Activated CD4-positive, alpha-beta T cell treated with anti-CD3 and anti-CD28 coated beads for 36 hours (primary cell): ENCODE data around the gene WASHC1. TPM values are rescaled to one million over a fixed set of nuclear protein-coding genes. Genes with fewer than 3 reads are reported as not detected.
A peak's percentile ranks its signal among the peaks of the same experiment; 100 is the strongest.
"Not testable (repeated sequence)": the region's sequence is repeated elsewhere in the genome, so short reads cannot be mapped to it uniquely, and the experiment has no call there.

Source experiments
- ATAC-seq: fragments of 200-7000 bp; cut with Tn5 transposase; one replicate; pipeline ENCODE4 v1.10.0; 2021; ENCODE audit warnings: mild to moderate bottlenecking, moderate library complexity
- CTCF ChIA-PET: fragments of 350-600 bp; sonication (Branson Sonifier 250); formaldehyde crosslinking; loops from one replicate; lab custom pipeline; 2021; ENCODE audit warnings: antibody characterized with exemption; lab: Charles Lee
- POLR2A ChIA-PET: fragments of 350-600 bp; sonication (Branson Sonifier 250); formaldehyde crosslinking; loops from one replicate; lab custom pipeline; 2021; ENCODE audit warnings: antibody characterized with exemption, inconsistent platforms; lab: Charles Lee
- DNase-seq: peaks from one replicate; pipeline ENCODE4 v3.0.0-alpha.2; 2020
- H3K27ac Mint-ChIP-seq: one replicate; pipeline ENCODE4 v1.8.0; 2021; ENCODE audit warnings: mixed read lengths
- H3K27me3 Mint-ChIP-seq: one replicate; pipeline ENCODE4 v1.8.0; 2021; ENCODE audit warnings: mixed read lengths
- H3K36me3 Mint-ChIP-seq: one replicate; pipeline ENCODE4 v1.8.0; 2021; ENCODE audit warnings: low read depth, mixed read lengths
- H3K4me1 Mint-ChIP-seq: one replicate; pipeline ENCODE4 v1.8.0; 2021; ENCODE audit warnings: mixed read lengths
- H3K4me3 Mint-ChIP-seq: one replicate; pipeline ENCODE4 v1.8.0; 2021; ENCODE audit warnings: mild to moderate bottlenecking, moderate library complexity, mixed read lengths
- H3K9me3 Mint-ChIP-seq: one replicate; pipeline ENCODE4 v1.8.0; 2021; ENCODE audit warnings: low read depth, mixed read lengths
- intact Hi-C, 2 experiments: fragments of 100-400 bp; cut with DNase I in 1 of 2; cut with micrococcal nuclease in 1 of 2; formaldehyde crosslinking; loops; one replicate each; pipeline versions ENCODE4 v1.14.2 to v1.15.1; 2022 to 2024; cut with DNase I, micrococcal nuclease
- total RNA-seq, 2 experiments: library from RNA; stranded (reverse); gene quantifications; one replicate each; pipeline ENCODE4 v1.2.3, GENCODE V29; 2021

Gene WASHC1
- total RNA-seq, 2 experiments from 2014 or later = 10.1 to 11.2 TPM

GRCh38 chr9:10653-11053 lies 18.6 kb downstream of the WASHC1 start:
- H3K9me3 Mint-ChIP-seq, H3K27ac Mint-ChIP-seq, ATAC-seq, CTCF ChIA-PET, H3K27me3 Mint-ChIP-seq, H3K4me3 Mint-ChIP-seq, H3K36me3 Mint-ChIP-seq, POLR2A ChIA-PET, H3K4me1 Mint-ChIP-seq, intact Hi-C loops: not testable (repeated sequence)
- DNase-seq = peak; percentile 17

- H3K4me3 Mint-ChIP-seq, POLR2A ChIA-PET, H3K27me3 Mint-ChIP-seq, intact Hi-C loops, H3K4me1 Mint-ChIP-seq, DNase-seq, CTCF ChIA-PET, H3K27ac Mint-ChIP-seq, H3K9me3 Mint-ChIP-seq, ATAC-seq, H3K36me3 Mint-ChIP-seq: not testable (repeated sequence)
These were observed 19.0 kb downstream of the WASHC1 start for GRCh38 chr9:10207-10606.

Other genes starting within 250 kb of the WASHC1 start
- under 1 TPM; 0.16 to 0.19 TPM for gene FOXD4, start 89.0 kb upstream of the WASHC1 start, total RNA-seq
- gene ZNG1A, start 149.6 kb upstream of the WASHC1 start, total RNA-seq = 10 to 100 TPM; 45.5 to 63.1 TPM
- 100 to 1,000 TPM; 100 to 125 TPM for gene DOCK8, start 185.4 kb upstream of the WASHC1 start, total RNA-seq